ENCODE results near the gene ZSWIM9.

The ZSWIM9 gene

GRCh38 chr19:48246101-48246500, 75.6 kb downstream of the ZSWIM9 start:
- no peaks in the 10 kb centered on the region for H3K9me3 ChIP-seq (ENCODE audit: insufficient read depth, low read length)
- TF ChIP-seq EZH2phosphoT487 (IDR thresholded peaks at IDR 0.05; ENCODE audit: low read depth) = no peak
- H2AFZ ChIP-seq (ENCODE audit: low read depth, low read length) = no peak overlapping the region
- peaks cover 12% of the 10 kb centered on the region for H3K36me3 ChIP-seq (replicated peaks; ENCODE audit: low read depth, low read length)
- no peak overlapping the region for H3K9ac ChIP-seq (ENCODE audit: low read length)
- H3K4me2 ChIP-seq (ENCODE audit: low read length) = no peak overlapping the region
- no peaks in the 10 kb centered on the region for H3K79me2 ChIP-seq (ENCODE audit: low read length)
- no peak overlapping the region for H3K27ac ChIP-seq (ENCODE audit: low read length)
- no peak overlapping the region for H3K4me3 ChIP-seq (ENCODE audit: low read length)
- peaks cover 18% of the 10 kb centered on the region for H3K4me1 ChIP-seq (ENCODE audit: low read length)
- H4K20me1 ChIP-seq (ENCODE audit: insufficient read depth, low read length) = no peaks in the 10 kb centered on the region
- H3K27me3 ChIP-seq (ENCODE audit: low read depth, low read length) = no peaks in the 10 kb centered on the region

- no peaks in the 10 kb centered on the region for H4K20me1 ChIP-seq (ENCODE audit: insufficient read depth, low read length)
- H3K4me3 ChIP-seq (ENCODE audit: low read length) = no peak overlapping the region
- H3K4me1 ChIP-seq (ENCODE audit: low read length) = peaks cover 18% of the 10 kb centered on the region
- H3K4me2 ChIP-seq (ENCODE audit: low read length) = no peak overlapping the region
- no peak overlapping the region for H2AFZ ChIP-seq (ENCODE audit: low read depth, low read length)
- no peak overlapping the region for H3K27ac ChIP-seq (ENCODE audit: low read length)
- H3K79me2 ChIP-seq (ENCODE audit: low read length) = no peaks in the 10 kb centered on the region
- TF ChIP-seq CTCF (IDR thresholded peaks at IDR 0.05; ENCODE audit: low read depth, low read length) (no peak), EZH2phosphoT487 (IDR thresholded peaks at IDR 0.05; ENCODE audit: low read depth) (no peak)
- H3K36me3 ChIP-seq (replicated peaks; ENCODE audit: low read depth, low read length) = peaks cover 12% of the 10 kb centered on the region
- no peak overlapping the region for H3K9ac ChIP-seq (ENCODE audit: low read length)
- no peaks in the 10 kb centered on the region for H3K27me3 ChIP-seq (ENCODE audit: low read depth, low read length)
- H3K9me3 ChIP-seq (ENCODE audit: insufficient read depth, low read length) = no peaks in the 10 kb centered on the region
These were observed 76.7 kb downstream of the ZSWIM9 start for GRCh38 chr19:48247212-48247611.
